Right atrium auricular region (tissue), 2 donors: ENCODE results near the gene EIF3K. TPM values are rescaled to one million over a fixed set of nuclear protein-coding genes. Genes with fewer than 3 reads are reported as not detected.

Source experiments
- DNase-seq: peaks from one replicate; pipeline ENCODE4 v3.0.0-alpha.2; 2019; ENCODE audit warnings: low spot score
- H3K27ac ChIP-seq, 2 donors: fragments of 200-600 bp; sonication (generic); 1 replicate in 1 of 2; 2 replicates in 1 of 2; pipeline ENCODE4 v1.5.1; 2016 to 2019
- H3K27me3 ChIP-seq, 2 donors: fragments of 200-600 bp; sonication (generic); one replicate each; pipeline versions ENCODE4 v1.5.1 to v1.6.0; 2017 to 2019
- H3K36me3 ChIP-seq: fragments of 200-600 bp; sonication (generic); one replicate; pipeline ENCODE4 v1.5.1; 2016
- H3K4me1 ChIP-seq, 2 donors: fragments of 200-600 bp; sonication (generic); one replicate each; pipeline versions ENCODE4 v1.5.1 to v1.6.0; 2017 to 2019
- H3K4me3 ChIP-seq, 2 donors: fragments of 200-600 bp; sonication (generic); 1 replicate in 1 of 2; 2 replicates in 1 of 2; pipeline ENCODE4 v1.5.1; 2017 to 2019; ENCODE audit warnings: mild to moderate bottlenecking in 1 of 2, moderate library complexity in 1 of 2
- H3K9me3 ChIP-seq, 2 donors: fragments of 200-600 bp; sonication (generic); one replicate each; pipeline ENCODE4 v1.5.1; 2019
- CTCF ChIP-seq, 2 donors: fragments of 200-600 bp; sonication (generic); IDR thresholded peaks; one replicate each; pipeline ENCODE4 v1.5.1; 2019; ENCODE audit warnings: antibody characterized with exemption in 2 of 2
- total RNA-seq, 2 donors: library from RNA; depleted of rRNA; stranded (reverse); fragments of >200 nt; gene quantifications; one replicate each; pipeline ENCODE4 v1.1.0, GENCODE V29; 2016

Gene EIF3K
- total RNA-seq, 2 donors from 2014 or later: 716 to 786 TPM

DNA sequence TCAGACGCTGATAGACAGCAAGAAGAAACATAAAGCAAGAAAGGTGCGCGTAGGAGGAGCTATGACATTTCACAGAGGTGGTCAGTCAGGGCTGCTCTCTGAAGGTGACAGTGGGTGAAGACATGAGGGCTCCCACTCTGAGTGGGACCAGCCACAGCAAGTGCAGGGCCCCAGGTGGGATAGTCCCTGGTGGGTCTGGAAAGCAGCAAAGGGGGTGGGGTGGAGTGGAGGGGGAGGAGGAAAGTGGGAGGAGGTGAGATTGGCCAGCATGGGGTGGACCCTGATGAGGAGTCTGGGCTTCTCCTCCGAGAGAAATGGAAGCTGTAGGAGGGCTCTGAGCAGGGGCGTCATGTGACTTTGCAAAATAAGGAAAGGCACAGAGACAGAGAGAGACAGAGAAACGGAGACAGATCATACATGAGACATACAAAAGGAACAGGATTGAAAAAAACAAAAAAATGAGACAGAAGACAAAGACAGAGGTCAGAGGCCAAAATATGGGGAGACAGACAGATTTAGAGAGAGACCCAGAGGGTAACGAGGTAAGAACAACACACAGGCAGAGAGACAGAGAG, 3.9 kb upstream of the EIF3K start:
- no peaks in the 10 kb centered on the region for H3K36me3 ChIP-seq
- peaks cover 0 to 19% of the 10 kb centered on the region in 2 donors for H3K4me1 ChIP-seq
- no peaks in the 10 kb centered on the region for H3K9me3 ChIP-seq
- H3K4me3 ChIP-seq: no peak overlapping the region
- no peak for TF ChIP-seq CTCF (IDR thresholded peaks at IDR 0.05)
- no peak for DNase-seq
- no peak overlapping the region for H3K27ac ChIP-seq
- H3K27me3 ChIP-seq: no peaks in the 10 kb centered on the region

DNA sequence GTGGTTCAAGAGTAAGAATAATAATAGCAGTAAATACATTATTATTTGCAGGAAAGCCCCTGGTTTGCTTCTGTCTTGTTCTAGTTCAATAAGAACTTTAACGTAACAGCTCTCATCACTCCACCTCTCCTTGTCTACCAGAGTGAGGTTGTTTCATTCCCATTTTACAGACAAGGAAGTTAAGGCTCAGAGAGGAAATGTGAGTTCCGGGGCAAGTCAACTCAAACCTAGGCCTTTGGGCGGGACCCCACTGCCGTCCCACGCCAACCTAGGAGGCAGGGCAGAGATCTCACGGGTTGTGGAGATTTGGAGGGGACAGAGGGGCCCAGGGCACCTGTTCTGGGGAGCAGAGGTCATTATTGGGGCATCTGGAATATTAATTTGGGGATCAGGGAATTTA, 2.7 kb upstream of the EIF3K start:
- no peak for TF ChIP-seq CTCF (IDR thresholded peaks at IDR 0.05)
- peaks cover 11% of the 10 kb centered on the region for H3K36me3 ChIP-seq
- H3K27me3 ChIP-seq: no peaks in the 10 kb centered on the region
- H3K4me1 ChIP-seq: peaks cover 0 to 23% of the 10 kb centered on the region in 2 donors
- no peaks in the 10 kb centered on the region for H3K9me3 ChIP-seq
- no peak overlapping the region for H3K27ac ChIP-seq
- no peak overlapping the region for H3K4me3 ChIP-seq
- no peak for DNase-seq

- peaks cover 21% of the 10 kb centered on the region for H3K36me3 ChIP-seq
- no peak overlapping the region for H3K27ac ChIP-seq
- DNase-seq: no peak
- H3K4me3 ChIP-seq: peak overlapping the region in 1 of 2 donors; percentile 99
- no peaks in the 10 kb centered on the region for H3K27me3 ChIP-seq
- peaks cover 0 to 23% of the 10 kb centered on the region in 2 donors for H3K4me1 ChIP-seq
- TF ChIP-seq CTCF (IDR thresholded peaks at IDR 0.05): no peak
- H3K9me3 ChIP-seq: no peaks in the 10 kb centered on the region
Measured at GRCh38 chr19:38617283-38617763, 1.7 kb upstream of the EIF3K start.

DNA sequence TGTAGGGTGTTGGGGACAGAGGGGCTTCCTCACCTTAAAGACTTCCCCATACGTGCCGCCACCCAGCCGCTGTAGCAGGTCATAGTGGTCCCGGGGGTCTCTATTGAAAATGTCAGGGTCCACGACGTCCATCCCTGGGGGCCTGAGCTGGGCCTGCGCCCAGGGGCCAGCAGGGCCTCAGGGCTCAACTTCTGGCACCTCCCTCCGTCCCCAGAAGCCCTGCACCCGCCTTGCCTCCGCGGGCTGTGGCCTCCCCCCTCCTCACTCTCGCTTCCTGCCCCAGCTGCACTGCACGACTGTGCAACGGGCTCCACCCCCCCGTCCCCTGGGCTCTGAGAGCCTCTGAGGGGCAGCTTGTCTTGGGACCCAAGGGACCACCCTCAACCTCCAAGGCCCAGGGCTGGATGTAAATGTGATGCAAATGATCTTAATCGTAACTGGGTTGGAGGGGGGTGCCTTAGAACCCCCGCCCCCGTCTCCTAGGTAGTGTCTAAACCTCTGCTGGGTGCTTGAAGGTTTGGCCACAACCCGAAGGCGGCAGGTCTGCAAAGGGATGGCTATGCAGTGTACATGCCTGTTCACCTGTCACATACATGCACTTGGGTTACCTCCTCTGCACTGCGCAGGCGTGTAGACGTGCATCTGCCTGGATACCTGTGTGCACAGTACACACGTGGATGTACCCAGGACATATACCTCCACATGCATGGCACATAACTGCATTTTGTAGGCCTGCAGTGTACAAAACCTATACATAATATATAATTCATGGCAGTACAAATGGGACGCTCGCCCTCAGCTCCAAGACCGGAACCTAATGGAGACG, 1.0 kb upstream of the EIF3K start, which contains the start of gene MAP4K1:
Gene MAP4K1, minus strand, starts transcription at position 190 of the 826 bp plus-strand sequence. Its CDS starts 58 bp downstream, at position 132.
- H3K36me3 ChIP-seq: peaks cover 27% of the 10 kb centered on the region
- no peaks in the 10 kb centered on the region for H3K9me3 ChIP-seq

More for the DNA sequence above, 1.0 kb upstream of the EIF3K start, which contains the start of gene MAP4K1:
- Histone ChIP-seq H3K27me3 (no peaks in the 10 kb centered on the region), H3K27ac (peak within 1 kb of the TSS; percentile 66 to 93), H3K4me1 (peaks cover 0 to 23% of the 10 kb centered on the region in 2 donors), H3K4me3 (peak within 1 kb of the TSS; percentile 92 to 99)
- no peak for DNase-seq
- no peak for TF ChIP-seq CTCF (IDR thresholded peaks at IDR 0.05)
